PC-9 (cell line): ENCODE measurements around the gene SAT1. TPM values are rescaled to one million over a fixed set of nuclear protein-coding genes. Genes with fewer than 3 reads are reported as not detected.

Source experiments
- BruUV-seq: library from RNA; stranded (reverse); fragments of 400-500 nt; replicated peaks from 2 replicates; lab custom pipeline; 2021; lab: Mats Ljungman, UMichigan
- CTCF ChIA-PET: fragments of 300-600 bp; sonication (Branson Sonifier 250); formaldehyde crosslinking; loops from one replicate; lab custom pipeline; 2022; ENCODE audit warnings: antibody characterized with exemption; lab: Charles Lee
- POLR2A ChIA-PET: fragments of 300-600 bp; sonication (Branson Sonifier 250); formaldehyde crosslinking; loops from one replicate; lab custom pipeline; 2022; ENCODE audit warnings: antibody characterized with exemption; ENCODE audit not compliant: unreplicated experiment; lab: Charles Lee
- DNase-seq, 2 experiments: peaks; one replicate each; pipeline versions ENCODE4 v3.0.0 to v3.0.0-alpha.2; 2015 to 2022; ENCODE audit warnings: mixed read lengths in 1 of 2
- H2AFZ ChIP-seq: fragments of 200-600 bp; sonication (generic); 2 replicates; pipeline ENCODE4 v1.8.1; 2017; ENCODE audit warnings: antibody characterized with exemption
- H3F3A ChIP-seq: fragments of 200-600 bp; sonication (generic); 2 replicates; pipeline ENCODE4 v1.8.1; 2017; ENCODE audit warnings: antibody characterized with exemption, mild to moderate bottlenecking, low read depth; ENCODE audit not compliant: insufficient read depth
- H3K27ac ChIP-seq: fragments of 200-600 bp; sonication (generic); 2 replicates; pipeline ENCODE4 v1.6.1; 2016; ENCODE audit warnings: mixed run types
- H3K27me3 ChIP-seq: fragments of 200-600 bp; sonication (generic); 2 replicates; pipeline ENCODE4 v1.6.1; 2016; ENCODE audit warnings: low read depth, mixed run types; ENCODE audit not compliant: insufficient read depth
- H3K36me3 ChIP-seq: fragments of 200-600 bp; sonication (generic); 2 replicates; pipeline ENCODE4 v1.6.1; 2016; ENCODE audit warnings: low read depth, mixed run types
- H3K4me1 ChIP-seq: fragments of 200-600 bp; sonication (generic); replicated peaks from 2 replicates; pipeline ENCODE4 v1.6.1; 2016; ENCODE audit warnings: mixed run types; ENCODE audit not compliant: insufficient read depth
- H3K4me2 ChIP-seq: fragments of 200-600 bp; sonication (generic); 2 replicates; pipeline ENCODE4 v1.6.1; 2017; ENCODE audit warnings: mixed run types
- H3K4me3 ChIP-seq: fragments of 200-600 bp; sonication (generic); 2 replicates; pipeline ENCODE4 v1.6.1; 2016; ENCODE audit warnings: mixed run types
- H3K79me2 ChIP-seq: fragments of 200-600 bp; sonication (generic); 2 replicates; pipeline ENCODE4 v1.6.1; 2017; ENCODE audit warnings: low read depth, mixed run types
- H3K9me2 ChIP-seq: fragments of 200-600 bp; sonication (generic); 2 replicates; pipeline ENCODE4 v1.8.1; 2017; ENCODE audit warnings: mild to moderate bottlenecking; ENCODE audit not compliant: insufficient read depth
- H3K9me3 ChIP-seq: fragments of 200-600 bp; sonication (generic); 2 replicates; pipeline ENCODE4 v1.8.1; 2016; ENCODE audit warnings: low read depth; ENCODE audit not compliant: insufficient read depth
- H4K20me1 ChIP-seq: fragments of 200-600 bp; sonication (generic); 2 replicates; pipeline ENCODE4 v1.8.1; 2017; ENCODE audit not compliant: insufficient read depth
- EZH2 ChIP-seq: fragments of 200-600 bp; sonication (generic); IDR thresholded peaks from 2 replicates; pipeline ENCODE4 v1.8.0; 2017; ENCODE audit warnings: antibody characterized with exemption, low read depth
- intact Hi-C: fragments of 100-400 bp; cut with micrococcal nuclease; formaldehyde crosslinking; loops from one replicate; pipeline ENCODE4 v1.10.0; 2022; ENCODE audit not compliant: unreplicated experiment
- total RNA-seq: library from RNA; stranded (reverse); gene quantifications from 2 replicates; pipeline ENCODE4 v1.2.3, GENCODE V29; 2021
- TF ChIP-seq, protein P1 (sequence below): fragments of 200-600 bp; sonication (generic); conservative IDR thresholded peaks from 2 replicates; pipeline ENCODE4 v1.6.1; 2017; ENCODE audit warnings: mixed run types, antibody characterized with exemption, mild to moderate bottlenecking, moderate library complexity

SAT1 gene
- total RNA-seq, 1 experiment from 2014 or later, result 99.1 TPM

DNA sequence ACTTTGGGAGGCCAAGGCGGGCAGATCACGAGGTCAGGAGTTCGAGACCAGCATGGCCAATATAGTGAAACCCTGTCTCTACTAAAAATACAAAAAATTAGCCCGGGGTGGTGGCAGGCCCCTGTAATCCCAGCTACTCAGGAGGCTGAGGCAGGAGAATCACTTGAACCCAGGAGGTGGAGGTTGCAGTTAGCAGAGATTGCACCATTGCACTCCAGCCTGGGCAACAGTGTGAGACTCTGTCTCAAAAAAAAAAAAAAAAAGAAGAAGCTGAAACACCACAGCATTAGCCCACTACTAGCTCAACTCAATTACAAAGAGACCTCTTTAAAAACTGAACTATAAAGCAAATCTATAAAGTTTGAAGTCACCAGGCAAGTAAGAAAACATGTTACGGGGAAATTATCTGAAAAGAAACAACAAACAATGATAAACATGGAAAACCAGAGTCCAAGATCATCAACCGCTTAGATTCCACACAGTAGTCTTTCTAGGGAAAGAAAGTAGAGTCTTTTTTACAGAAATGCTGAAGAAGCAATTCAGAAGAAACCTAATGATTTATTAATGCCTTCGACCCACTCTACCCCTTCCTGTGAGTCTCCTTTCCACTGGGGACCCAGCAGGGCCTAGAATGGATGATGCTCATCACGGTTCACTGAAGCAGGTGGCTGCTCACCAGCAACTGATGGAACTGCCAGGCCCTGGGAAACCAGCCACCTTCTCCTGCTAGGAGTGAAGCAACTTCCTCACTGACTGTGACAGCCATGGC is 6.6 kb downstream of the SAT1 start:
- H4K20me1 ChIP-seq, result peaks cover 3% of the 10 kb centered on the region; the same call in 1 of the 2 replicates
- no TSS peak for BruUV-seq
- ChIA-PET CTCF (interaction anchor here (0.6 kb wide), 1 partner anchor 117 kb away, joined by 4 read pairs; no protein-coding TSS in a partner anchor), POLR2A (no interaction called here)
- no peaks in the 10 kb centered on the region for H3K9me2 ChIP-seq
- peaks cover 13% of the 10 kb centered on the region for H3K79me2 ChIP-seq
- H3K27me3 ChIP-seq, result no peaks in the 10 kb centered on the region
- TF ChIP-seq, protein P1, sequence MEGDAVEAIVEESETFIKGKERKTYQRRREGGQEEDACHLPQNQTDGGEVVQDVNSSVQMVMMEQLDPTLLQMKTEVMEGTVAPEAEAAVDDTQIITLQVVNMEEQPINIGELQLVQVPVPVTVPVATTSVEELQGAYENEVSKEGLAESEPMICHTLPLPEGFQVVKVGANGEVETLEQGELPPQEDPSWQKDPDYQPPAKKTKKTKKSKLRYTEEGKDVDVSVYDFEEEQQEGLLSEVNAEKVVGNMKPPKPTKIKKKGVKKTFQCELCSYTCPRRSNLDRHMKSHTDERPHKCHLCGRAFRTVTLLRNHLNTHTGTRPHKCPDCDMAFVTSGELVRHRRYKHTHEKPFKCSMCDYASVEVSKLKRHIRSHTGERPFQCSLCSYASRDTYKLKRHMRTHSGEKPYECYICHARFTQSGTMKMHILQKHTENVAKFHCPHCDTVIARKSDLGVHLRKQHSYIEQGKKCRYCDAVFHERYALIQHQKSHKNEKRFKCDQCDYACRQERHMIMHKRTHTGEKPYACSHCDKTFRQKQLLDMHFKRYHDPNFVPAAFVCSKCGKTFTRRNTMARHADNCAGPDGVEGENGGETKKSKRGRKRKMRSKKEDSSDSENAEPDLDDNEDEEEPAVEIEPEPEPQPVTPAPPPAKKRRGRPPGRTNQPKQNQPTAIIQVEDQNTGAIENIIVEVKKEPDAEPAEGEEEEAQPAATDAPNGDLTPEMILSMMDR, result no peak
- no peak for TF ChIP-seq EZH2
- H2AFZ ChIP-seq, result no peak overlapping the region
- H3K4me3 ChIP-seq, result no peak overlapping the region
- peaks cover 13% of the 10 kb centered on the region for H3K36me3 ChIP-seq
- intact Hi-C loops, result no loop called here
- DNase-seq, result no peak
- no peak overlapping the region for H3K4me2 ChIP-seq
- peaks cover 37% of the 10 kb centered on the region for H3F3A ChIP-seq
- no peaks in the 10 kb centered on the region for H3K9me3 ChIP-seq
- peaks cover 29% of the 10 kb centered on the region for H3K4me1 ChIP-seq
- H3K27ac ChIP-seq, result no peak overlapping the region

DNA sequence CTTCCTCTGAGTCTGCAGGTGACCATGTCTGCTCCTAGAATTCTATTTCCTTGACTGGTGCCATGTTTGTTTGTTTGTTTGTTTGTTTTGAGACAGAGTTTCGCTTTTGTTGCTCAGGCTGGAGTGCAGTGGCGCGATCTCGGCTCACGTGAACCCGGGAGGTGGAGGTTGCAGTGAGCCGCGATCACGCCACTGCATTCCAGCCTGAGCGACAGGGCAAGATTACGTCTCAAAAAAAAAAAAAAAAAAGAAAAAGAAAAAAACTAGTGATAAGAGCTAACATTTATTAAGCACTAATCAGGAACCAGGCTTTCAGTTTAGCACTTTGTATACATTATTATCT is 7.2 kb downstream of the SAT1 start:
- Histone ChIP-seq H3K36me3 (peaks cover 8% of the 10 kb centered on the region), H4K20me1 (no peaks in the 10 kb centered on the region; the same call in 1 of the 2 replicates), H3K9me2 (no peaks in the 10 kb centered on the region), H3K27me3 (no peaks in the 10 kb centered on the region), H3K9me3 (no peaks in the 10 kb centered on the region), H2AFZ (no peak overlapping the region), H3K4me1 (peaks cover 23% of the 10 kb centered on the region), H3K4me2 (no peak overlapping the region), H3F3A (peaks cover 31% of the 10 kb centered on the region), H3K79me2 (peaks cover 7% of the 10 kb centered on the region), H3K27ac (no peak overlapping the region), H3K4me3 (no peak overlapping the region)
- DNase-seq, result no peak
- CTCF ChIA-PET, result interaction anchor here (0.6 kb wide), 1 partner anchor 117 kb away, joined by 4 read pairs; no protein-coding TSS in a partner anchor
- BruUV-seq, result no TSS peak
- POLR2A ChIA-PET, result interaction anchor here (0.6 kb wide), 1 partner anchor 264 kb away, joined by 9 read pairs; no protein-coding TSS in a partner anchor
- intact Hi-C loops, result no loop called here
- TF ChIP-seq EZH2, result no peak
- TF ChIP-seq, protein P1, result no peak

DNA sequence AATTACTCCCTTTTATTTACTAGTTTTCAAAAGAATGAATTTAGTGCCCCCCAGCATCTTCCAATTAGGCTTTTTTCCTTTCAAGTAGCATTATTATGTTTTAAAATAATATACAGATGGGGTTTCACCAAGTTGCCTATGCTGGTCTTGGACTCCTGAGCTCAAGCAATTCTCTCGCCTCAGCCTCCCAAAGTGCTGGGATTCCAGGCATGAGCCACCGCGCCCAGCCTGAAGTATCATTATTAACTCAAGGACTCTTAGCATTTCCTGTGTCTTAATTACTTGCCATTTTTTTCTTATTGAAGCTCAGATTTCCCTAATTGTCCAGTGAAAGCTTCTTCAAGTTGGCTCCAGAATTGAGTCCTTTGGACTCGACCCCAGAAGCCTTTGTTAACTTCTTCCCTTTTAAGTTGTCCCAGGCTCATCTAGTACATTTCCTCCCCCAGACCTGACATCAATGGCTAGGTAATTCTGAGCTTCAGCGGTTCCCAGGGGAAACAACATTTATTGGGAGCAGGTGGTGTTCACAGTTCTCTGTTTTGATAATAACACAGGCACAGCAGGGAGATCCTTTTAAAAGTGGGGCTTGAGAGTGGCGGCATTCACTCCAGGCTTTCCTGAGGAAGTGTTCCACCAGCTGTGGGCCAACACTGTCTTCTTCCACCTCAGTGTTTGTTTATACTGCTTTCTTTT is 10.0 kb downstream of the SAT1 start:
- Histone ChIP-seq H3K27me3 (no peaks in the 10 kb centered on the region), H3K79me2 (no peaks in the 10 kb centered on the region), H2AFZ (no peak overlapping the region), H3K4me3 (no peak overlapping the region), H3K9me3 (no peaks in the 10 kb centered on the region), H3K4me2 (no peak overlapping the region), H3K36me3 (no peaks in the 10 kb centered on the region), H4K20me1 (no peaks in the 10 kb centered on the region), H3F3A (peaks cover 30% of the 10 kb centered on the region), H3K27ac (peak overlapping the region; percentile 86), H3K9me2 (no peaks in the 10 kb centered on the region), H3K4me1 (peaks cover 38% of the 10 kb centered on the region)
- DNase-seq, result no peak
- intact Hi-C loops, result no loop called here
- no TSS peak for BruUV-seq
- TF ChIP-seq, protein P1, result no peak
- no peak for TF ChIP-seq EZH2
- CTCF ChIA-PET, result no interaction called here
- POLR2A ChIA-PET, result no interaction called here
